CD4-positive, alpha-beta T cell treated with Interferon alpha-2 for 1 hour (primary cell): ENCODE data around the gene RNF146.
"Not testable (repeated sequence)": the region's sequence is repeated elsewhere in the genome, so short reads cannot be mapped to it uniquely, and the experiment has no call there.

Experiments
- DNase-seq, 2 donors: peaks; one replicate each; pipeline ENCODE4 v3.0.0-alpha.2; 2020 to 2022

RNF146 gene

GRCh38 chr6:127266178-127266891 is at the start of gene RNF146:
RNF146 (plus strand) TSS chr6:127266864; CDS start chr6:127280339, 13,475 bp downstream.
- DNase-seq, result peak; percentile 69 to 74

- DNase-seq, result no peak
These were observed 46.8 kb upstream of the RNF146 start for GRCh38 chr6:127219869-127220268.

GRCh38 chr6:127221201-127221600 is 45.5 kb upstream of the RNF146 start:
- no peak for DNase-seq

GRCh38 chr6:127222418-127222817 is 44.2 kb upstream of the RNF146 start:
- DNase-seq, result no peak

GRCh38 chr6:127225497-127225896 is 41.2 kb upstream of the RNF146 start:
- DNase-seq, result no peak

GRCh38 chr6:127233819-127234218 is 32.8 kb upstream of the RNF146 start:
- DNase-seq, result not testable (repeated sequence)

- DNase-seq, result no peak
These were observed 23.2 kb upstream of the RNF146 start for GRCh38 chr6:127243501-127243900.

GRCh38 chr6:127247114-127248096 is 19.3 kb upstream of the RNF146 start:
- no peak for DNase-seq

GRCh38 chr6:127249621-127250020 is 17.0 kb upstream of the RNF146 start:
- DNase-seq, result no peak

GRCh38 chr6:127255286-127255685 is 11.4 kb upstream of the RNF146 start:
- DNase-seq, result no peak

GRCh38 chr6:127262896-127263295 is 3.8 kb upstream of the RNF146 start:
- no peak for DNase-seq

- DNase-seq, result no peak
These were observed 3.2 kb upstream of the RNF146 start for GRCh38 chr6:127263481-127263880.

- peak; percentile 44 to 63 for DNase-seq
These were observed 405 bp downstream of the RNF146 start for GRCh38 chr6:127266892-127267645.

- DNase-seq, result peak in 1 of 2 donors; percentile 20
These were observed 1.3 kb downstream of the RNF146 start for GRCh38 chr6:127267646-127268625.

GRCh38 chr6:127272576-127272975 is 5.9 kb downstream of the RNF146 start:
- DNase-seq, result no peak

GRCh38 chr6:127273499-127273898 is 6.8 kb downstream of the RNF146 start:
- no peak for DNase-seq

GRCh38 chr6:127276331-127276730 is 9.7 kb downstream of the RNF146 start:
- no peak for DNase-seq

GRCh38 chr6:127277878-127278843 is 11.5 kb downstream of the RNF146 start:
- no peak for DNase-seq

GRCh38 chr6:127279815-127280214 is 13.2 kb downstream of the RNF146 start:
- DNase-seq, result no peak

GRCh38 chr6:127282184-127282583 is 15.5 kb downstream of the RNF146 start:
- no peak for DNase-seq

- no peak for DNase-seq
These were observed 22.0 kb downstream of the RNF146 start for GRCh38 chr6:127288705-127289104.
